Measurements from ENCODE around the gene GPR143.

The GPR143 gene

GRCh38 chrX:9704876-9705465, 60.7 kb downstream of the GPR143 start:
- peaks cover 90% of the 10 kb centered on the region for H3K36me3 Mint-ChIP-seq (ENCODE audit: low read depth)
- TF ChIP-seq CTCF (IDR thresholded peaks at IDR 0.05) = no peak
- no peak overlapping the region for H3K4me3 Mint-ChIP-seq
- H3K9me3 Mint-ChIP-seq = peaks cover 63% of the 10 kb centered on the region
- H3K27ac Mint-ChIP-seq = no peak overlapping the region
- peaks cover 4% of the 10 kb centered on the region for H3K27me3 Mint-ChIP-seq (ENCODE audit: low read depth, poor library complexity)
- peaks cover 15% of the 10 kb centered on the region for H3K4me1 Mint-ChIP-seq
- no peak for DNase-seq

GRCh38 chrX:9703406-9703805, 62.2 kb downstream of the GPR143 start:
- H3K4me3 Mint-ChIP-seq = no peak overlapping the region
- peaks cover 4% of the 10 kb centered on the region for H3K27me3 Mint-ChIP-seq (ENCODE audit: low read depth, poor library complexity)
- peaks cover 6% of the 10 kb centered on the region for H3K4me1 Mint-ChIP-seq
- TF ChIP-seq CTCF (IDR thresholded peaks at IDR 0.05) = no peak
- H3K36me3 Mint-ChIP-seq (ENCODE audit: low read depth) = peaks cover 93% of the 10 kb centered on the region
- peaks cover 68% of the 10 kb centered on the region for H3K9me3 Mint-ChIP-seq
- no peak for DNase-seq
- no peak overlapping the region for H3K27ac Mint-ChIP-seq

- no peaks in the 10 kb centered on the region for H3K27me3 Mint-ChIP-seq (ENCODE audit: low read depth, poor library complexity)
- TF ChIP-seq CTCF (IDR thresholded peaks at IDR 0.05) = no peak
- no peak overlapping the region for H3K27ac Mint-ChIP-seq
- H3K36me3 Mint-ChIP-seq (ENCODE audit: low read depth) = peaks cover 94% of the 10 kb centered on the region
- H3K4me1 Mint-ChIP-seq = peaks cover 6% of the 10 kb centered on the region
- H3K9me3 Mint-ChIP-seq = peaks cover 64% of the 10 kb centered on the region
- no peak overlapping the region for H3K4me3 Mint-ChIP-seq
- DNase-seq = no peak
Measured at GRCh38 chrX:9701790-9702189, 63.9 kb downstream of the GPR143 start.

- Mint-ChIP-seq H3K27ac (peak overlapping the region; percentile 11), H3K4me3 (no peak overlapping the region), H3K27me3 (ENCODE audit: low read depth, poor library complexity) (no peaks in the 10 kb centered on the region), H3K36me3 (ENCODE audit: low read depth) (peaks cover 94% of the 10 kb centered on the region), H3K4me1 (peaks cover 6% of the 10 kb centered on the region), H3K9me3 (peaks cover 63% of the 10 kb centered on the region)
- no peak for DNase-seq
- no peak for TF ChIP-seq CTCF (IDR thresholded peaks at IDR 0.05)
Measured at GRCh38 chrX:9700555-9700954, 65.1 kb downstream of the GPR143 start.

- TF ChIP-seq CTCF (IDR thresholded peaks at IDR 0.05) = no peak
- H3K36me3 Mint-ChIP-seq (ENCODE audit: low read depth) = peaks cover 88% of the 10 kb centered on the region
- H3K4me1 Mint-ChIP-seq = no peaks in the 10 kb centered on the region
- DNase-seq = no peak
- H3K9me3 Mint-ChIP-seq = peaks cover 55% of the 10 kb centered on the region
- no peak overlapping the region for H3K27ac Mint-ChIP-seq
- no peak overlapping the region for H3K4me3 Mint-ChIP-seq
- no peaks in the 10 kb centered on the region for H3K27me3 Mint-ChIP-seq (ENCODE audit: low read depth, poor library complexity)
Measured at GRCh38 chrX:9698576-9698975, 67.1 kb downstream of the GPR143 start.

- H3K27me3 Mint-ChIP-seq (ENCODE audit: low read depth, poor library complexity) = peaks cover 3% of the 10 kb centered on the region
- DNase-seq = no peak
- H3K27ac Mint-ChIP-seq = no peak overlapping the region
- no peaks in the 10 kb centered on the region for H3K4me1 Mint-ChIP-seq
- no peak overlapping the region for H3K4me3 Mint-ChIP-seq
- no peak for TF ChIP-seq CTCF (IDR thresholded peaks at IDR 0.05)
- H3K9me3 Mint-ChIP-seq = peaks cover 38% of the 10 kb centered on the region
- peaks cover 82% of the 10 kb centered on the region for H3K36me3 Mint-ChIP-seq (ENCODE audit: low read depth)
Measured at GRCh38 chrX:9693307-9694001, 72.2 kb downstream of the GPR143 start.

Data from nephron progenitor cell (in vitro differentiated cells).